ENCODE results near the gene RBM34. TPM values are rescaled to one million over a fixed set of nuclear protein-coding genes. Genes with fewer than 3 reads are reported as not detected.

Gene RBM34
- total RNA-seq, 1 experiment from 2014 or later = 184 TPM

DNA sequence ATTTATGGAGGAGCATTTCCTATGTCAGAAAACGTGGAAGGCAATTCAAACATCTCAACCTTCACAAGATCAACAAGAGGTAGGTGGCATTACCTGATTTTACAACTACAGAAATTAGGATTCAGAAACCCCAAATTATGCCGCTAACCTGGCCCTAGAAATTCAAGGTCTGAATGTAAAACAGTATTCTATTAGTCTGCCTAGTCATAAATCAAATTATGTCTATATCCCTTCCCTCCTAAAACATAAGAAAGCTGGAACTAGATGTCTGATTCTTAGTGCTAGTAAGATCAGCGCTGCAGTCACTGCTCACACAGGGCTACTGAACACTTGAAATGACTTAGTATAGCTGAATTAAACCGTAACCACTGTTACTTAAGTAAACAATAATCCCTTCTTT is 33.8 kb downstream of the RBM34 start:
- CTCF ChIA-PET = interaction anchor here (0.6 to 5.1 kb wide), 9 partner anchors 10 to 643 kb away, joined by 3 to 25 read pairs (median 5); partner anchors contain the start of gene RBM34
- Mint-ChIP-seq H3K27ac (ENCODE audit: low read depth, unreplicated experiment) (peak overlapping the region; percentile 99), H3K27me3 (ENCODE audit: insufficient read depth, unreplicated experiment) (no peaks in the 10 kb centered on the region), H3K4me3 (ENCODE audit: unreplicated experiment) (peak overlapping the region; percentile 100), H3K36me3 (ENCODE audit: insufficient read depth, unreplicated experiment) (peaks cover 76% of the 10 kb centered on the region), H3K9me3 (ENCODE audit: unreplicated experiment) (no peaks in the 10 kb centered on the region), H3K4me1 (ENCODE audit: insufficient read depth, unreplicated experiment) (peaks cover 37% of the 10 kb centered on the region)
- intact Hi-C loops (cut with micrococcal nuclease) = no loop called here
- TF ChIP-seq, protein P1, sequence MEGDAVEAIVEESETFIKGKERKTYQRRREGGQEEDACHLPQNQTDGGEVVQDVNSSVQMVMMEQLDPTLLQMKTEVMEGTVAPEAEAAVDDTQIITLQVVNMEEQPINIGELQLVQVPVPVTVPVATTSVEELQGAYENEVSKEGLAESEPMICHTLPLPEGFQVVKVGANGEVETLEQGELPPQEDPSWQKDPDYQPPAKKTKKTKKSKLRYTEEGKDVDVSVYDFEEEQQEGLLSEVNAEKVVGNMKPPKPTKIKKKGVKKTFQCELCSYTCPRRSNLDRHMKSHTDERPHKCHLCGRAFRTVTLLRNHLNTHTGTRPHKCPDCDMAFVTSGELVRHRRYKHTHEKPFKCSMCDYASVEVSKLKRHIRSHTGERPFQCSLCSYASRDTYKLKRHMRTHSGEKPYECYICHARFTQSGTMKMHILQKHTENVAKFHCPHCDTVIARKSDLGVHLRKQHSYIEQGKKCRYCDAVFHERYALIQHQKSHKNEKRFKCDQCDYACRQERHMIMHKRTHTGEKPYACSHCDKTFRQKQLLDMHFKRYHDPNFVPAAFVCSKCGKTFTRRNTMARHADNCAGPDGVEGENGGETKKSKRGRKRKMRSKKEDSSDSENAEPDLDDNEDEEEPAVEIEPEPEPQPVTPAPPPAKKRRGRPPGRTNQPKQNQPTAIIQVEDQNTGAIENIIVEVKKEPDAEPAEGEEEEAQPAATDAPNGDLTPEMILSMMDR (IDR thresholded peaks at IDR 0.05; ENCODE audit: unreplicated experiment) = no peak
- no peak for DNase-seq (ENCODE audit: unreplicated experiment)
- no TSS peak for BruUV-seq (replicated peaks)
- POLR2A ChIA-PET = interaction anchor here (0.6 to 11.9 kb wide), 34 partner anchors 10 to 770 kb away, joined by 3 to 149 read pairs (median 4); partner anchors contain the start of genes ARID4B, B3GALNT2, GGPS1 and RBM34

DNA sequence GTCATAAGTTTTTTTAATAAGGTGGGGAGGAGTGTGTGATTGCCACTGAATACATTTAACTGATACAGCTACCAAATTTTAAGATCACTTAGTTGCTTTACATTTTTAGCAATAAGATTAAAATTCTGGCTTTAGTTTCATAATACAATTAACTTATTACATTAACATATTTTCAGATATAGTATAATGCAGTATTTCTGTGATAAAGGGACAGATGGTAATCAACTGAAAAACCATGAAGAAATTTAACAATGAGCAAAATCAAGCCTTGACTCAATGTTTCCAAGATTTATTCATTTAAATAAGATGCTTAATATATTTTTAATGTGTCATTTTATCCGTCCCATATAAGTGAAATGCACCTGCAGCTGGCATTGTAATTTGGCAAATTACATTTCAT is 36.4 kb downstream of the RBM34 start:
- H3K27ac Mint-ChIP-seq (ENCODE audit: low read depth, unreplicated experiment) = no peak overlapping the region
- ChIA-PET CTCF (interaction anchor here (0.7 to 4.6 kb wide), 3 partner anchors 16 to 291 kb away, joined by 3 to 26 read pairs (median 6); no protein-coding TSS in a partner anchor), POLR2A (interaction anchor here (0.8 to 11.9 kb wide), 6 partner anchors 9 to 380 kb away, joined by 3 to 149 read pairs (median 7); partner anchors contain the start of genes B3GALNT2 and RBM34)
- no peak for DNase-seq (ENCODE audit: unreplicated experiment)
- peaks cover 76% of the 10 kb centered on the region for H3K36me3 Mint-ChIP-seq (ENCODE audit: insufficient read depth, unreplicated experiment)
- peak overlapping the region; percentile 21 for H3K4me3 Mint-ChIP-seq (ENCODE audit: unreplicated experiment)
- H3K9me3 Mint-ChIP-seq (ENCODE audit: unreplicated experiment) = no peaks in the 10 kb centered on the region
- TF ChIP-seq, protein P1 (IDR thresholded peaks at IDR 0.05; ENCODE audit: unreplicated experiment) = no peak
- no peaks in the 10 kb centered on the region for H3K27me3 Mint-ChIP-seq (ENCODE audit: insufficient read depth, unreplicated experiment)
- BruUV-seq (replicated peaks) = no TSS peak
- peaks cover 45% of the 10 kb centered on the region for H3K4me1 Mint-ChIP-seq (ENCODE audit: insufficient read depth, unreplicated experiment)
- intact Hi-C loops (cut with micrococcal nuclease) = no loop called here

DNA sequence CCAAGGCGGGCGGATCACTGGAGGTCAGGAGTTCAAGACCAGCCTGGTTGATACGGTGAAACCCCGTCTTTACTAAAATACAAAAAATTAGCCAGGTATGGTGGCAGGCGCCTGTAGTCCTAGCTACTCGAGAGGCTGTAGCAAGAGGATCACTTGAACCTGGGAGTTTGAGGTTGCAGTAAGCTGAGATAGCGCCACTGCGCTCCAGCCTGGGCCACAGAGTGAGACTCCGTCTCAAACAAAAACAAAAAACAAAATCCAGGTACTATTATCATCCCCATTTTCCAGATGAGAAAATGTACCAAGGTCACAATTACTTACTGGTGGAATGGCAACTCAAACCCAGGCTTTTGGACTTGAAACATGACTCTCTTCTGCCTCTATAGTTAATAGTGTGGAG is 36.9 kb downstream of the RBM34 start:
- CTCF ChIA-PET = interaction anchor here (0.7 to 5.6 kb wide), 4 partner anchors 16 to 291 kb away, joined by 3 to 36 read pairs (median 16); no protein-coding TSS in a partner anchor
- intact Hi-C loops (cut with micrococcal nuclease) = no loop called here
- POLR2A ChIA-PET = interaction anchor here (0.9 to 11.9 kb wide), 4 partner anchors 8 to 37 kb away, joined by 3 to 149 read pairs (median 3); partner anchors contain the start of gene RBM34
- Mint-ChIP-seq H3K36me3 (ENCODE audit: insufficient read depth, unreplicated experiment) (peaks cover 76% of the 10 kb centered on the region), H3K27me3 (ENCODE audit: insufficient read depth, unreplicated experiment) (no peaks in the 10 kb centered on the region), H3K4me3 (ENCODE audit: unreplicated experiment) (no peak overlapping the region), H3K27ac (ENCODE audit: low read depth, unreplicated experiment) (no peak overlapping the region), H3K9me3 (ENCODE audit: unreplicated experiment) (no peaks in the 10 kb centered on the region), H3K4me1 (ENCODE audit: insufficient read depth, unreplicated experiment) (peaks cover 45% of the 10 kb centered on the region)
- TF ChIP-seq, protein P1 (IDR thresholded peaks at IDR 0.05; ENCODE audit: unreplicated experiment) = no peak
- BruUV-seq (replicated peaks) = no TSS peak
- no peak for DNase-seq (ENCODE audit: unreplicated experiment)

DNA sequence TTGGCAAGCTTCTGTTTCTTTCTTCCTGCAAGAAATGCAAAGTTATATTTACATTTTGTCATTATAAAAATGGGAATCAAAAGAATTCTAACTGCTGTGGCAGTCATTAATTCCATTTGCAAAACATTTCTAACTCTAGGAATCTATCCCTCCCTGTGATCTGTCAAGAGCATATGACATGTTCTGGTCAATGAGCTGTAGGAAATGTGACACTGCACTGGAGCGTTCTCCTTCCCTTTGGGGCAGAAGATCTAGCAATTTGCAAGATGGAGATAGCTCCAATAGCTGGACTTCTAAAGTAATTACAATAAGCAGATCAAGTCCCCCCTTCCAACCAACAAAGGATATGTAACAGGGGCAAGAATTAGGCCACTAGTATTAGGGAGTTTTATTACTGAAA is 38.7 kb downstream of the RBM34 start:
- DNase-seq (ENCODE audit: unreplicated experiment) = no peak
- Mint-ChIP-seq H3K36me3 (ENCODE audit: insufficient read depth, unreplicated experiment) (peaks cover 83% of the 10 kb centered on the region), H3K27me3 (ENCODE audit: insufficient read depth, unreplicated experiment) (no peaks in the 10 kb centered on the region), H3K9me3 (ENCODE audit: unreplicated experiment) (no peaks in the 10 kb centered on the region), H3K27ac (ENCODE audit: low read depth, unreplicated experiment) (peak overlapping the region; percentile 56), H3K4me3 (ENCODE audit: unreplicated experiment) (no peak overlapping the region), H3K4me1 (ENCODE audit: insufficient read depth, unreplicated experiment) (peaks cover 45% of the 10 kb centered on the region)
- BruUV-seq (replicated peaks) = no TSS peak
- ChIA-PET POLR2A (interaction anchor here (0.6 to 11.9 kb wide), 10 partner anchors 8 to 384 kb away, joined by 3 to 149 read pairs (median 4); partner anchors contain the start of gene RBM34), CTCF (interaction anchor here (0.7 to 5.6 kb wide), 9 partner anchors 14 to 635 kb away, joined by 3 to 36 read pairs (median 6); no protein-coding TSS in a partner anchor)
- intact Hi-C loops (cut with micrococcal nuclease) = no loop called here
- TF ChIP-seq, protein P1 (IDR thresholded peaks at IDR 0.05; ENCODE audit: unreplicated experiment) = no peak
